Loucy (cell line): ENCODE measurements around the gene MOSPD3.
A peak's percentile ranks its signal among the peaks of the same experiment; 100 is the strongest.

Experiments
- CTCF ChIP-seq: fragments of 200-600 bp; sonication (generic); conservative IDR thresholded peaks from 2 replicates; pipeline ENCODE4 v1.5.1; 2014; ENCODE audit warnings: mild to moderate bottlenecking, antibody characterized with exemption, low read length
- EZH2phosphoT487 ChIP-seq: fragments of 200-600 bp; IDR thresholded peaks from 2 replicates; pipeline ENCODE4 v1.6.1; 2018; ENCODE audit warnings: antibody characterized with exemption, mild to moderate bottlenecking, moderate library complexity, borderline replicate concordance

- TF ChIP-seq CTCF (peak; percentile 97), EZH2phosphoT487 (no peak)
Measured at GRCh38 chr7:100563809-100564400, 48.4 kb upstream of the MOSPD3 start.
